Esophagus squamous epithelium (tissue), 5 donors: ENCODE data around the gene FLVCR2. TPM values are rescaled to one million over a fixed set of nuclear protein-coding genes. Genes with fewer than 3 reads are reported as not detected.

Experiments
- DNase-seq: peaks from one replicate; lab custom pipeline; 2025; lab: John Stamatoyannopoulos, UW
- H3K27ac ChIP-seq, 4 donors: fragments of 200-600 bp; sonication (generic); one replicate each; pipeline ENCODE4 v1.5.1; 2016 to 2019; ENCODE audit warnings: mild to moderate bottlenecking in 1 of 4
- H3K27me3 ChIP-seq, 4 donors: fragments of 200-600 bp; sonication (generic); 1 replicate in 3 of 4; 2 replicates in 1 of 4; pipeline versions ENCODE4 v1.5.1 to v1.6.0; 2017 to 2021; ENCODE audit warnings: antibody characterized with exemption in 1 of 4
- H3K36me3 ChIP-seq, 3 donors: fragments of 200-600 bp; sonication (generic); one replicate each; pipeline ENCODE4 v1.5.1; 2016 to 2019
- H3K4me1 ChIP-seq, 3 donors: fragments of 200-600 bp; sonication (generic); one replicate each; pipeline ENCODE4 v1.5.1; 2017 to 2019
- H3K4me3 ChIP-seq, 4 donors: fragments of 200-600 bp; sonication (generic); 1 replicate in 3 of 4; 2 replicates in 1 of 4; pipeline ENCODE4 v1.5.1; 2016 to 2019; ENCODE audit warnings: mild to moderate bottlenecking in 2 of 4, moderate library complexity in 1 of 4
- H3K9me3 ChIP-seq, 3 donors: fragments of 200-600 bp; sonication (generic); one replicate each; pipeline ENCODE4 v1.5.1; 2016 to 2019
- CTCF ChIP-seq, 6 experiments: fragments of 450-650 bp in 4 of 6; fragments of 200-600 bp in 2 of 6; sonication (generic) in 2 of 6; IDR thresholded peaks; one replicate each; pipeline ENCODE4 v1.5.1; 2016 to 2019; ENCODE audit warnings: antibody characterized with exemption in 6 of 6, mild to moderate bottlenecking in 4 of 6, moderate library complexity in 4 of 6
- POLR2A ChIP-seq, 4 donors: fragments of 450-650 bp; IDR thresholded peaks; one replicate each; pipeline ENCODE4 v1.6.1; 2017; ENCODE audit warnings: antibody characterized with exemption in 4 of 4, mild to moderate bottlenecking in 4 of 4, moderate library complexity in 3 of 4
- WGBS, 2 donors: methylation state at CpG; one replicate each; pipeline ENCODE4 v1.1.5; 2018; 5-methylcytosine and 5-hydroxymethylcytosine counted together
- intact Hi-C: fragments of 100-400 bp; cut with DNase I; formaldehyde crosslinking; loops from one replicate; pipeline ENCODE4 v1.15.0; 2022
- total RNA-seq, 4 donors: library from RNA; depleted of rRNA; stranded (reverse); fragments of >200 nt; gene quantifications; one replicate each; pipeline ENCODE4 v1.1.0, GENCODE V29; 2016
- donor health status: DM: yes; HTN: yes; CAD: no.

Gene FLVCR2
- total RNA-seq, 4 donors from 2014 or later, result 1.1 to 7.6 (median 3.8) TPM

- H3K36me3 ChIP-seq, result no peaks in the 10 kb centered on the region
- WGBS, 2 donors, result 75 to 80% methylated on average over 8 of the region's 8 CpGs
- intact Hi-C loops, result loop anchor here (10.0 kb wide), 1 partner anchor 252 kb away; no protein-coding TSS in a partner anchor
These were observed 11.7 kb upstream of the FLVCR2 start for GRCh38 chr14:75566752-75567151.

GRCh38 chr14:75568140-75568539 is 10.3 kb upstream of the FLVCR2 start:
- 82 to 87% methylated on average over 7 of the region's 7 CpGs for WGBS, 2 donors
- Histone ChIP-seq H3K36me3 (no peaks in the 10 kb centered on the region), H3K4me3 (no peak overlapping the region), H3K27ac (no peak overlapping the region), H3K9me3 (no peaks in the 10 kb centered on the region), H3K27me3 (no peaks in the 10 kb centered on the region), H3K4me1 (peaks cover 0 to 6% (median 0%) of the 10 kb centered on the region in 3 donors)
- DNase-seq, result no peak
- TF ChIP-seq POLR2A (IDR thresholded peaks at IDR 0.05) (no peak), CTCF (IDR thresholded peaks at IDR 0.05) (no peak)
- intact Hi-C loops, result loop anchor here (10.0 kb wide), 1 partner anchor 253 kb away; no protein-coding TSS in a partner anchor

More at GRCh38 chr14:75566752-75567151, 11.7 kb upstream of the FLVCR2 start:
- DNase-seq, result no peak
- Histone ChIP-seq H3K4me3 (no peak overlapping the region), H3K9me3 (no peaks in the 10 kb centered on the region), H3K27me3 (no peaks in the 10 kb centered on the region), H3K4me1 (no peaks in the 10 kb centered on the region), H3K27ac (no peak overlapping the region)
- TF ChIP-seq POLR2A (IDR thresholded peaks at IDR 0.05) (no peak), CTCF (IDR thresholded peaks at IDR 0.05) (no peak)

- DNase-seq, result no peak
- Histone ChIP-seq H3K27ac (no peak overlapping the region), H3K4me1 (peaks cover 0 to 6% (median 0%) of the 10 kb centered on the region in 3 donors), H3K9me3 (no peaks in the 10 kb centered on the region), H3K4me3 (no peak overlapping the region), H3K27me3 (no peaks in the 10 kb centered on the region), H3K36me3 (no peaks in the 10 kb centered on the region)
- TF ChIP-seq POLR2A (IDR thresholded peaks at IDR 0.05) (no peak), CTCF (IDR thresholded peaks at IDR 0.05) (no peak)
- intact Hi-C loops, result loop anchor here (10.0 kb wide), 1 partner anchor 254 kb away; no protein-coding TSS in a partner anchor
- WGBS, 2 donors, result 79 to 82% methylated on average over 5 to 6 of the region's 6 CpGs
These were observed 9.6 kb upstream of the FLVCR2 start for GRCh38 chr14:75568791-75569190.

GRCh38 chr14:75570797-75571196 is 7.6 kb upstream of the FLVCR2 start:
- Histone ChIP-seq H3K4me3 (no peak overlapping the region), H3K36me3 (no peaks in the 10 kb centered on the region), H3K4me1 (peaks cover 0 to 6% (median 0%) of the 10 kb centered on the region in 3 donors), H3K27ac (no peak overlapping the region), H3K27me3 (no peaks in the 10 kb centered on the region), H3K9me3 (no peaks in the 10 kb centered on the region)
- no peak for DNase-seq
- 25 to 32% methylated on average over 2 of the region's 2 CpGs for WGBS, 2 donors
- TF ChIP-seq CTCF (IDR thresholded peaks at IDR 0.05), result no peak
- TF ChIP-seq POLR2A (IDR thresholded peaks at IDR 0.05), result no peak
- intact Hi-C loops, result no loop called here

- no peaks in the 10 kb centered on the region for H3K36me3 ChIP-seq
- H3K9me3 ChIP-seq, result no peaks in the 10 kb centered on the region
- intact Hi-C loops, result no loop called here
- H3K27me3 ChIP-seq, result no peaks in the 10 kb centered on the region
- no peak overlapping the region for H3K4me3 ChIP-seq
- H3K27ac ChIP-seq, result no peak overlapping the region
- no peak for DNase-seq
- 41 to 59% methylated on average over 4 to 5 of the region's 6 CpGs for WGBS, 2 donors
- peaks cover 0 to 6% (median 0%) of the 10 kb centered on the region in 3 donors for H3K4me1 ChIP-seq
- TF ChIP-seq CTCF (IDR thresholded peaks at IDR 0.05), result no peak
- TF ChIP-seq POLR2A (IDR thresholded peaks at IDR 0.05), result no peak
These were observed 6.3 kb upstream of the FLVCR2 start for GRCh38 chr14:75572104-75572503.
